ENCODE measurements around the gene AUH. TPM values are rescaled to one million over a fixed set of nuclear protein-coding genes. Genes with fewer than 3 reads are reported as not detected.

The AUH gene
- polyA plus RNA-seq, 3 donors, result 4.0 to 9.9 (median 8.4) TPM

- TF ChIP-seq, protein P1, sequence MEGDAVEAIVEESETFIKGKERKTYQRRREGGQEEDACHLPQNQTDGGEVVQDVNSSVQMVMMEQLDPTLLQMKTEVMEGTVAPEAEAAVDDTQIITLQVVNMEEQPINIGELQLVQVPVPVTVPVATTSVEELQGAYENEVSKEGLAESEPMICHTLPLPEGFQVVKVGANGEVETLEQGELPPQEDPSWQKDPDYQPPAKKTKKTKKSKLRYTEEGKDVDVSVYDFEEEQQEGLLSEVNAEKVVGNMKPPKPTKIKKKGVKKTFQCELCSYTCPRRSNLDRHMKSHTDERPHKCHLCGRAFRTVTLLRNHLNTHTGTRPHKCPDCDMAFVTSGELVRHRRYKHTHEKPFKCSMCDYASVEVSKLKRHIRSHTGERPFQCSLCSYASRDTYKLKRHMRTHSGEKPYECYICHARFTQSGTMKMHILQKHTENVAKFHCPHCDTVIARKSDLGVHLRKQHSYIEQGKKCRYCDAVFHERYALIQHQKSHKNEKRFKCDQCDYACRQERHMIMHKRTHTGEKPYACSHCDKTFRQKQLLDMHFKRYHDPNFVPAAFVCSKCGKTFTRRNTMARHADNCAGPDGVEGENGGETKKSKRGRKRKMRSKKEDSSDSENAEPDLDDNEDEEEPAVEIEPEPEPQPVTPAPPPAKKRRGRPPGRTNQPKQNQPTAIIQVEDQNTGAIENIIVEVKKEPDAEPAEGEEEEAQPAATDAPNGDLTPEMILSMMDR (IDR thresholded peaks at IDR 0.05), result no peak
Observed at GRCh38 chr9:91328186-91328585, 33.5 kb downstream of the AUH start.

DNA sequence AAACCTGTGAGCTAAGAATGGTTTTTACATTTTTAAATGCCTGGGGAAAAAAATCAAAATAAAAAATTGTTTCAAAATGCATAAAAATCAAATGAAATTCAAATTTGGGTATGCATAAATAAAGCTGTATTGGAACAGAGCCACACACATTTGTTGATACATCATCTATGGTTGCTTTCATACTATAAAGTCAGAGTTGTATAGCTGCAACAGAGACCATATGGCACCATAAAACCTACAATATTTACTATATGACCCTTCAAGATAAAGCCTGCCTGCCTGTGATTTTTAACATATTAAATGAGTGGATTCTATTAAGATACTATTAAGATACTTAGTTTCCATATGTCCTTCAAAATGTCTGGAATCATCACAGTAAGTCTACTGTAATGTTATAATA is 40.0 kb downstream of the AUH start:
- Mint-ChIP-seq H3K4me1 (peaks cover 9% of the 10 kb centered on the region), H3K4me3 (no peak overlapping the region), H3K27me3 (ENCODE audit: low read depth in 3 of 3) (no peaks in the 10 kb centered on the region), H3K9me3 (no peaks in the 10 kb centered on the region), H3K27ac (no peak overlapping the region), H3K36me3 (peaks cover 22 to 26% of the 10 kb centered on the region in 2 donors)
- Histone ChIP-seq H3K9me3 (replicated peaks in 1 of 2; ENCODE audit: control insufficient read depth in 1 of 2, insufficient read depth in 1 of 2, low read length in 2 of 2) (no peaks in the 10 kb centered on the region), H3K27ac (ENCODE audit: low read depth in 1 of 2, low read length in 2 of 2) (no peak overlapping the region), H3K4me1 (ENCODE audit: control insufficient read depth in 1 of 2, insufficient read depth in 2 of 2, low read length in 2 of 2) (no peaks in the 10 kb centered on the region), H2AFZ (ENCODE audit: insufficient read depth, low read depth, low read length, poor library complexity, severe bottlenecking) (no peak overlapping the region), H3K27me3 (ENCODE audit: control insufficient read depth in 2 of 2, insufficient read depth in 2 of 2, low read length in 2 of 2) (no peaks in the 10 kb centered on the region), H3K4me3 (replicated peaks in 1 of 3; ENCODE audit: low read depth in 2 of 3, low read length in 3 of 3) (no peak overlapping the region), H4K20me1 (ENCODE audit: insufficient read depth, low read length) (no peaks in the 10 kb centered on the region), H3K36me3 (replicated peaks in 1 of 2; ENCODE audit: control insufficient read depth in 1 of 2, insufficient read depth in 2 of 2, low read length in 2 of 2) (no peaks in the 10 kb centered on the region), H3K79me2 (ENCODE audit: insufficient read depth, low read length) (no peaks in the 10 kb centered on the region), H3K4me2 (replicated peaks; ENCODE audit: extremely low read depth, low read length, poor library complexity, severe bottlenecking) (no peak overlapping the region), H3K9ac (ENCODE audit: insufficient read depth, low read length, poor library complexity, severe bottlenecking) (no peak overlapping the region)
- TF ChIP-seq, protein P1 (IDR thresholded peaks at IDR 0.05), result no peak
- intact Hi-C loops (cut with micrococcal nuclease), result no loop called here
- no peak for DNase-seq

More at GRCh38 chr9:91328186-91328585, 33.5 kb downstream of the AUH start:
- Mint-ChIP-seq H3K27ac (no peak overlapping the region), H3K4me3 (no peak overlapping the region), H3K4me1 (peaks cover 9% of the 10 kb centered on the region), H3K36me3 (peaks cover 26 to 38% of the 10 kb centered on the region in 2 donors), H3K9me3 (peaks cover 11 to 23% (median 18%) of the 10 kb centered on the region in 7 donors), H3K27me3 (ENCODE audit: low read depth in 3 of 3) (peaks cover 0 to 2% (median 1%) of the 10 kb centered on the region in 3 donors)
- intact Hi-C loops (cut with micrococcal nuclease), result no loop called here
- H3K27me3 ChIP-seq (ENCODE audit: control insufficient read depth in 2 of 2, insufficient read depth in 2 of 2, low read length in 2 of 2), result no peaks in the 10 kb centered on the region
- H3K4me3 ChIP-seq (replicated peaks in 1 of 3; ENCODE audit: low read depth in 2 of 3, low read length in 3 of 3), result no peak overlapping the region
- H2AFZ ChIP-seq (ENCODE audit: insufficient read depth, low read depth, low read length, poor library complexity, severe bottlenecking), result no peak overlapping the region
- peaks cover 0 to 6% of the 10 kb centered on the region in 2 donors for H3K4me1 ChIP-seq (ENCODE audit: control insufficient read depth in 1 of 2, insufficient read depth in 2 of 2, low read length in 2 of 2)
- H3K9me3 ChIP-seq (replicated peaks in 1 of 2; ENCODE audit: control insufficient read depth in 1 of 2, insufficient read depth in 1 of 2, low read length in 2 of 2), result peaks cover 9 to 12% of the 10 kb centered on the region in 2 donors
- WGBS (ENCODE audit: insufficient coverage), result 100% methylated on average over 2 of the region's 6 CpGs
- peaks cover 2 to 14% of the 10 kb centered on the region in 2 donors for H3K36me3 ChIP-seq (replicated peaks in 1 of 2; ENCODE audit: control insufficient read depth in 1 of 2, insufficient read depth in 2 of 2, low read length in 2 of 2)
- no peak overlapping the region for H3K9ac ChIP-seq (ENCODE audit: insufficient read depth, low read length, poor library complexity, severe bottlenecking)
- no peaks in the 10 kb centered on the region for H4K20me1 ChIP-seq (ENCODE audit: insufficient read depth, low read length)
- H3K4me2 ChIP-seq (replicated peaks; ENCODE audit: extremely low read depth, low read length, poor library complexity, severe bottlenecking), result no peak overlapping the region
- no peak overlapping the region for H3K27ac ChIP-seq (ENCODE audit: low read depth in 1 of 2, low read length in 2 of 2)
- no peaks in the 10 kb centered on the region for H3K79me2 ChIP-seq (ENCODE audit: insufficient read depth, low read length)
- no peak for DNase-seq
